GM10266 (cell line): ENCODE results near the gene PCSK6.

Source experiments
- DNase-seq: peaks from one replicate; pipeline ENCODE4 v3.0.0; 2012; ENCODE audit errors: extremely low spot score
- TF ChIP-seq, protein P1 (sequence below): IDR thresholded peaks from 2 replicates; pipeline ENCODE4 v1.5.1; 2012; ENCODE audit warnings: mild to moderate bottlenecking, low read depth; ENCODE audit not compliant: control insufficient read depth, insufficient read depth; ENCODE audit errors: missing control alignments

PCSK6 gene

DNA sequence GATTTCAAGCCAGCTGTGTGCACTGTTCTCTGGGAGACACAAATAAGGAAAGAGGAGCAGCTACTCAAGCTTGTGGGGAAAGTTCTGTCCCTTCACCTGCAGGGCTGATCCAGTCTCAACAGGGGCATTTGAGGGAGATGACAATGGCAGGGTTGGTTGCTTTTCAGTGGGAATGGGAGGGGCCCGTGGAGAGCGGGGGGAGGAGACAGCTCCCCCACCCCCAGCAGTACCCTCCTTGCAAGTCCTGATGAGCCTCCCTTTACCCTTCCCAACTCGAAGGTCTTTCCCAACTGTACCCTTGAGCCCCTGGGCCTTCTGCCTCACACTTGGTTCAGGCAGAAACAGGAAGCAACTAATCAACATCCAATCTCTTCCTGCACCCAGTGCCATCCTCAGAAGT, 122.7 kb downstream of the PCSK6 start:
- no peak for DNase-seq
- TF ChIP-seq, protein P1, sequence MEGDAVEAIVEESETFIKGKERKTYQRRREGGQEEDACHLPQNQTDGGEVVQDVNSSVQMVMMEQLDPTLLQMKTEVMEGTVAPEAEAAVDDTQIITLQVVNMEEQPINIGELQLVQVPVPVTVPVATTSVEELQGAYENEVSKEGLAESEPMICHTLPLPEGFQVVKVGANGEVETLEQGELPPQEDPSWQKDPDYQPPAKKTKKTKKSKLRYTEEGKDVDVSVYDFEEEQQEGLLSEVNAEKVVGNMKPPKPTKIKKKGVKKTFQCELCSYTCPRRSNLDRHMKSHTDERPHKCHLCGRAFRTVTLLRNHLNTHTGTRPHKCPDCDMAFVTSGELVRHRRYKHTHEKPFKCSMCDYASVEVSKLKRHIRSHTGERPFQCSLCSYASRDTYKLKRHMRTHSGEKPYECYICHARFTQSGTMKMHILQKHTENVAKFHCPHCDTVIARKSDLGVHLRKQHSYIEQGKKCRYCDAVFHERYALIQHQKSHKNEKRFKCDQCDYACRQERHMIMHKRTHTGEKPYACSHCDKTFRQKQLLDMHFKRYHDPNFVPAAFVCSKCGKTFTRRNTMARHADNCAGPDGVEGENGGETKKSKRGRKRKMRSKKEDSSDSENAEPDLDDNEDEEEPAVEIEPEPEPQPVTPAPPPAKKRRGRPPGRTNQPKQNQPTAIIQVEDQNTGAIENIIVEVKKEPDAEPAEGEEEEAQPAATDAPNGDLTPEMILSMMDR, result no peak

DNA sequence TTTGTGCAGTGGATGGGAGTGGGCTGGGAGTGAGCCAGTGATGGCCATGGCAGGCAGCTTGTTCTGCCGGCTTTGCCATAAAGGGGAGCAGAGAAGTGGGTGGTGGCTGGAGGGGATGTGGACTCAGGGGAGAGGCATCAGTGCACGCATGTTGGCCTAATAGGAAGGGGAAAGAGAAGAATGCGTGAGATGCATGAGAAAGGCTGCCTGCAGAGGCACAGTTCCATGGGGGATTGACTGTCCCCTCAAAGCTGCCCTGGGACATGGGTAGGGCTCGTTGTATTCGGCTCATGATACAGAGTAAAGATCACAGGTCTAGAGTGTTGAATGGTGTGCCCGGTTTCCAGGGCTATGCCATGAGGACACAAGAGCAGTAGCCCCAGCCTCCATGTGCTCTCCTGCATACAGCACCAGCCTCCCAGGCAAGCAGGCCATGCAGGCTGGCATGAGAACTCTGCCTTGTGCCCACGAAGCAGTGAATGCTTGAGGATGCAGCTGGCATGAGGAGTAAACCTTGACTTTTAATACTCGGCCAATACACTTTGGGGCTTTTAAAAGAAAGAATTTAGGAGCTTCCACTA, 126.4 kb downstream of the PCSK6 start:
- TF ChIP-seq, protein P1, result no peak
- no peak for DNase-seq

DNA sequence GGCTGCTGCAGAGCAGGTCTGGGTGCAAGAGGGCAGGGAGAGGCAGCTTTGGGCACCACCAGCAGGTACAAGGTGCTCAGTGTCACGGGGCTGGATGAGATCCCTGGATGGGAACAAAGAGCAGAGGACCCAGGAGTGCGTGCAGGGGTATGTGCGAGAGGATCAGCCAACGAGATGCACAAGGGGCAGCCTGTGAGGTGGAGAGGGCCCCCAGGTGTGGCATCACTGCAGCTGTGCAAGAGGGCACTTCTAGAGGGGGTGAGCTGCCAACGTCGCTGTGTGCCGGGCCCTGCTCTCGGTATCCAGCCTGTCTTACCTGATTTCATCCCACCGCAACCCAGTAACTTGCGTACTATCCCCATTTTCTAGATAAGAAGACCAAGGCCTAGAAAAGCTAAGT, 127.1 kb downstream of the PCSK6 start:
- TF ChIP-seq, protein P1, result no peak
- no peak for DNase-seq

DNA sequence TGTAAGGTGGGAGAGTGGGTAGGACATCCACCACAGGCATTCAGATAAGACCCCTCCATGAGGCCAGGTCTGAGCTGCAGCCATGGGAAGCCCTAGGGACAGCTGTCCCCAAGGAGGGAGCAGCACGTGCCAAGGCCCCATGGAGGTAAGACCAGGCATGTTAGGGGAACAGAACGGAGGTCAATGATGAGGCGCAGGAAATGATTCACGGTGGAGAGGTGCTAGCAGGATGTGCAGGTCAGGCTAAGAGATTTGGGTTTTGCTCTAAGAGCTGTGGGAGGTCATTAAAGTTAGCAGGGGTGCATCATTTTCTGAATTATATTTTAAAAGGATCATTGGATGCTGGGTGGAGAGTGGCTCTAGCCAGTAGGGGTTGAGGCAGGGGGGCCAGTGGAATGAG, 128.1 kb downstream of the PCSK6 start:
- DNase-seq, result no peak
- TF ChIP-seq, protein P1, result no peak

DNA sequence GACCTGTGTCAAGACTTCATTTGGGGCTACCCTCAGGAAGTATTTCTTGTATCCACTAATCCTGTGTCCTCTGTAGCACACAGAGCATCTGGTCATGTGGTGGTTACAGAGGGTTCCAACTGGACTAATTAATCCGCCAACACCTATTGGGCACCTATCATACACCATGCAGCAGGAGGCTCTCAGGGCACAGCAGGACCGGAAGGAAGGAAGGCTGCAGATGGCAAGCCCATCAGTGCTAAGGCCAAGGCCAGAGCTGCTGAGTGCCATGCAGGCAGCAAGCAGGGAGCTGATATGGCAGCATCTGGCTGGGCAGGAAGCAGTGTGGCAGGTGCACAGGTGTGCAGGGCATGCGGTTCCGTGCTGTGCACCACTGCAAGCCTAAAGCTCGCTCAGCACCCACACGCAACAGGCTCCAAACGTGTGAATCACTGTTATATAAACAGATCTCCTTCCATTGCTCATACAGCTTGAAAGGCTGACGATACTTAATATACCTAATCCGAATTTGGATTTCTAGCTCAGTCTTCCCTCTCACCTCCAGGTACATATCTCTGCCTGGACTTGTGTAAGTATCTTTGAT, 130.1 kb downstream of the PCSK6 start:
- no peak for DNase-seq
- TF ChIP-seq, protein P1, result no peak

DNA sequence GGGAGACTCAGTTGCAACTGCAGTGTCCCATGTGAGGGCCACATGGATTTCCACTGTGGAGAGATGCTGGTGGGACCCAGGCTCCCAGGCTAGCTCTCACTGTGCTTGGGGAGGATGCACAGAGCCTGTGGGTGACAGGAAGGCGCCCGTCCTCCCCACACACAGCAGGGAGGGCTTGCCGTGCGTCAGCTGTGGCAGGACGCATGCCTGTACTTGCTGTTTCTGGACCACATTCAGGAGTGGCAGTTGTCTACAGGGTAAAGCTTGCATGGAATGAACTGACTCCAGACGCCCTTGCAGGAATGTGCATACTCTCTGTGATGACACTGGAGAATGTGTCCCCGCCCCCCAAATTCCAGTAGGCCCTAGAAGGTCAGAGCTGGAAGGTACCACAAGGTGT, 130.6 kb downstream of the PCSK6 start:
- TF ChIP-seq, protein P1, result no peak
- DNase-seq, result no peak

DNA sequence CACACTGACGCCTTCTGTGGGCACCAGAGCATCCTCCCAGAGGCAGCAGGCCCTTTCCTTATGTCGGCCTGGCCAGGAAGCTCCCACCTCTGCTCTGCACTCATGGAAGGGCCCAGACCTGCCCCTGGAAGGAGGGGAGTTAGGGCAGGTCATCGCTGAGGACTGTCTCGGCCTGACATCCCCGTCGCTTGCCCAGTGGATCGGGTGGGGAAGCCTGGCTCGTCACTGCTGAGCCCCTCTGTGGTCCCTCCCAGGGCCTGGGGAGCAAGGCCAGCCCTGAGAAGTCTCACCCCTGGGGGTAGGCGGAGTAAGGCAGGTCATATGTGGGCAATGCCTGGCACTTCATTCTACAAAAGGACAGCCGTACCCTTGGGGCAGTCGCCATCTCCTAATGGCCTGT, 131.6 kb downstream of the PCSK6 start:
- DNase-seq, result no peak
- TF ChIP-seq, protein P1, result no peak
